Thyroid gland (tissue), 4 donors: ENCODE data around the gene SYT1. TPM values are rescaled to one million over a fixed set of nuclear protein-coding genes. Genes with fewer than 3 reads are reported as not detected.

ENCODE experiments used
- DNase-seq, 2 donors: peaks; one replicate each; pipeline ENCODE4 v3.0.0-alpha.2; 2019
- H3K27ac ChIP-seq, 3 donors: fragments of 200-600 bp; sonication (generic); 1 replicate in 2 of 3; 2 replicates in 1 of 3; pipeline ENCODE4 v1.5.1; 2016 to 2019; ENCODE audit warnings: mild to moderate bottlenecking in 1 of 3, moderate library complexity in 1 of 3
- H3K27me3 ChIP-seq: fragments of 200-600 bp; sonication (generic); one replicate; pipeline ENCODE4 v1.5.1; 2019
- H3K36me3 ChIP-seq, 2 donors: fragments of 200-600 bp; sonication (generic); one replicate each; pipeline ENCODE4 v1.5.1; 2016 to 2019
- H3K4me1 ChIP-seq, 2 donors: fragments of 200-600 bp; sonication (generic); one replicate each; pipeline ENCODE4 v1.5.1; 2017 to 2019
- H3K4me3 ChIP-seq, 3 donors: fragments of 200-600 bp; sonication (generic); replicated peaks in 1 of 3; 1 replicate in 2 of 3; 2 replicates in 1 of 3; pipeline ENCODE4 v1.5.1; 2016; ENCODE audit warnings: mild to moderate bottlenecking in 1 of 3
- H3K9me3 ChIP-seq: fragments of 200-600 bp; sonication (generic); one replicate; pipeline ENCODE4 v1.5.1; 2017
- POLR2A ChIP-seq, 2 donors: fragments of 450-650 bp; IDR thresholded peaks; one replicate each; pipeline ENCODE4 v1.6.1; 2017; ENCODE audit warnings: antibody characterized with exemption in 2 of 2, mild to moderate bottlenecking in 2 of 2, moderate library complexity in 1 of 2
- WGBS, 2 donors: methylation state at CpG; one replicate each; pipeline ENCODE4 v1.1.5; 2017; 5-methylcytosine and 5-hydroxymethylcytosine counted together
- intact Hi-C: fragments of 100-400 bp; cut with DNase I; formaldehyde crosslinking; loops from one replicate; pipeline ENCODE4 v1.15.1; 2023
- total RNA-seq, 4 donors: library from RNA; depleted of rRNA; stranded (reverse); fragments of >200 nt; gene quantifications; one replicate each; pipeline ENCODE4 v1.2.3, GENCODE V29; 2016
- TF ChIP-seq, protein P1 (sequence below), 6 experiments: fragments of 200-600 bp in 3 of 6; fragments of 450-650 bp in 3 of 6; sonication (generic) in 3 of 6; IDR thresholded peaks; one replicate each; pipeline ENCODE4 v1.5.1; 2016 to 2019; ENCODE audit warnings: antibody characterized with exemption in 6 of 6, mild to moderate bottlenecking in 2 of 6, inconsistent platforms in 1 of 6, moderate library complexity in 1 of 6

SYT1 gene
- total RNA-seq, 4 donors from 2014 or later = 0.58 to 2.4 (median 1.2) TPM

DNA sequence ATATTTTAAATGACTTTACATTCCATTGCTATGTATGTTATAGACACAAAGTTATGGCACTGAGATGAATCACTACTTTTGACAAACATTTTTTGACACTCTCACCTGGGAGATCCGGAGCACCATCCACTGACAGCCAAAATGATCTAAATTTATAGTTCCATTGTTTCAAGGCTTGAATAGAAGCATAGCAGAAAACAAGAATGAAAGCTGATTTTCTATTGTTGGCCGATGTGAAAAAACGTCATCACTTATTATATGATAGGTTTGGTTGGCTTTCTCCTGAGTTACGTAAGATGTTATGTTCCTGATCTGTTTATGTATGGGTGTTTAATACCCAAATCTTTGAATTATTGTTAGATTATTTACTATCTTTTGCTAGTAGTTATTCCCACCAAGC, 520.0 kb downstream of the SYT1 start:
- Histone ChIP-seq H3K27ac (no peak overlapping the region), H3K4me1 (no peaks in the 10 kb centered on the region), H3K36me3 (no peaks in the 10 kb centered on the region), H3K27me3 (no peaks in the 10 kb centered on the region), H3K4me3 (no peak overlapping the region), H3K9me3 (no peaks in the 10 kb centered on the region)
- intact Hi-C loops = no loop called here
- 91 to 93% methylated on average over 4 of the region's 4 CpGs for WGBS, 2 donors
- no peak for DNase-seq
- TF ChIP-seq POLR2A (IDR thresholded peaks at IDR 0.05) = no peak
- TF ChIP-seq, protein P1, sequence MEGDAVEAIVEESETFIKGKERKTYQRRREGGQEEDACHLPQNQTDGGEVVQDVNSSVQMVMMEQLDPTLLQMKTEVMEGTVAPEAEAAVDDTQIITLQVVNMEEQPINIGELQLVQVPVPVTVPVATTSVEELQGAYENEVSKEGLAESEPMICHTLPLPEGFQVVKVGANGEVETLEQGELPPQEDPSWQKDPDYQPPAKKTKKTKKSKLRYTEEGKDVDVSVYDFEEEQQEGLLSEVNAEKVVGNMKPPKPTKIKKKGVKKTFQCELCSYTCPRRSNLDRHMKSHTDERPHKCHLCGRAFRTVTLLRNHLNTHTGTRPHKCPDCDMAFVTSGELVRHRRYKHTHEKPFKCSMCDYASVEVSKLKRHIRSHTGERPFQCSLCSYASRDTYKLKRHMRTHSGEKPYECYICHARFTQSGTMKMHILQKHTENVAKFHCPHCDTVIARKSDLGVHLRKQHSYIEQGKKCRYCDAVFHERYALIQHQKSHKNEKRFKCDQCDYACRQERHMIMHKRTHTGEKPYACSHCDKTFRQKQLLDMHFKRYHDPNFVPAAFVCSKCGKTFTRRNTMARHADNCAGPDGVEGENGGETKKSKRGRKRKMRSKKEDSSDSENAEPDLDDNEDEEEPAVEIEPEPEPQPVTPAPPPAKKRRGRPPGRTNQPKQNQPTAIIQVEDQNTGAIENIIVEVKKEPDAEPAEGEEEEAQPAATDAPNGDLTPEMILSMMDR (IDR thresholded peaks at IDR 0.05) = no peak

DNA sequence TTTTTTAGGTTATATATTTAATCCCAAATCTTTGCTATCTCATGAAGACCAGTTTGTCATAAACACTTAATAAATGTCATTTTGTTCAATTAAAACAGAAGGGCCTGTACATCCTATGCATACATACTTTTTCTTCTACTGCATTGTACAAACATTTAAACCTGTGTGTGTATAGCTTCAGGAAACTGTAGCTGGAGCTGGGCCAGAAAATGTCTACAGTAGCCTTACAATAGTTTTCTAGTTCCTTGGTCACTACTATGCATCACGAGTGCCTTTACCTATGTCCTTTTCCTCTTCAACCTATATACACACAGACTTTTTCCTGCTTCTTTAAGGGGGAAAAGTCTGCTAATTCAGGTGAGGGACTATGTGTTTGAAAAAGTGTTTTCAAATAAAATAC, 523.4 kb downstream of the SYT1 start:
- TF ChIP-seq, protein P1 (IDR thresholded peaks at IDR 0.05) = no peak
- no peak for TF ChIP-seq POLR2A (IDR thresholded peaks at IDR 0.05)
- 65 to 70% methylated on average over 1 of the region's 1 CpG for WGBS, 2 donors
- H3K27ac ChIP-seq = no peak overlapping the region
- no peaks in the 10 kb centered on the region for H3K36me3 ChIP-seq
- no peak for DNase-seq
- no peaks in the 10 kb centered on the region for H3K27me3 ChIP-seq
- no peaks in the 10 kb centered on the region for H3K9me3 ChIP-seq
- intact Hi-C loops = no loop called here
- no peak overlapping the region for H3K4me3 ChIP-seq
- H3K4me1 ChIP-seq = no peaks in the 10 kb centered on the region

DNA sequence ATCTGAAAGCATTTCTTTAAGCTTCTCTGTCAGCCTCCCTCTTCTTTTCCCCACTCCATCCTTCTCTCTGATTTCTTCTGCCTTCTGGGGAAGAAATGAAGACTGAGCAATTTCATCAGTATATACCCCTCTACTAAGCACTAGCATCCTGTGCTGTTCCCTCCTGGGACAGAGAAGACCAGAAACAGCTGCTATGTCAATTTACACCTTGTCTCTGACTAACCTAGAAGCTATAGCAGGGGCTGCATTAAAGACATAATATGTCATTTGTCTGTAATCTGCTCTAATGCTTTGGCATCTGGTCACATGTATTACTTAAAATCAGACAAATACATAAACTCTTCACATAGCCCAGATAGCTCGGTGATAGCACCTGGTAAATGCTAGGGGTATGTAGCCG, 529.3 kb downstream of the SYT1 start:
- no peak overlapping the region for H3K4me3 ChIP-seq
- H3K4me1 ChIP-seq = no peaks in the 10 kb centered on the region
- H3K9me3 ChIP-seq = no peaks in the 10 kb centered on the region
- H3K27me3 ChIP-seq = no peaks in the 10 kb centered on the region
- 95 to 97% methylated on average over 2 of the region's 2 CpGs for WGBS, 2 donors
- TF ChIP-seq POLR2A (IDR thresholded peaks at IDR 0.05) = no peak
- TF ChIP-seq, protein P1 (IDR thresholded peaks at IDR 0.05) = no peak
- no peak overlapping the region for H3K27ac ChIP-seq
- intact Hi-C loops = no loop called here
- H3K36me3 ChIP-seq = no peaks in the 10 kb centered on the region
- DNase-seq = no peak

DNA sequence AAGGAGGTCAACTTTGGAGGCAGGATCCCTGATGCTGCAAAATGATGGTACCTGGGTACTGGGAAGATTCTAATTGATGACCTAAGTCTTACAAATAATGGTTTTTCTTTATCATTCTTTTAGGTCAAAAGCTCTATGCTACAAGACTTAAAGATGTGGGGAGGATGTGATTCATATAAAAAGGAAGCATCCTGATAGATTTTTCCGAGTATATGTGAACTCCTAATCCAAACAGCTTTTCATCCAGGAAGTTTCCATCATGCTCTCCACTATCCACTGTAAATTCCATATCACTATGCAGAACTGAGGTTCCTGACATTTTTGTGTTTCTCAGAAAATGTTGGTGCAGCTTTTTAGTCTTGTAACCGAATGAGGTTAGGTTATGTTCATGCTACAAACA, 533.0 kb downstream of the SYT1 start:
- H3K4me3 ChIP-seq = no peak overlapping the region

GRCh38 chr12:79400481-79400880, 535.9 kb downstream of the SYT1 start:
- Histone ChIP-seq H3K36me3 (no peaks in the 10 kb centered on the region), H3K9me3 (no peaks in the 10 kb centered on the region), H3K4me1 (no peaks in the 10 kb centered on the region), H3K4me3 (no peak overlapping the region), H3K27ac (no peak overlapping the region), H3K27me3 (no peaks in the 10 kb centered on the region)
- intact Hi-C loops = loop anchor here (10.0 kb wide), 1 partner anchor 874 kb away; no protein-coding TSS in a partner anchor
- TF ChIP-seq POLR2A (IDR thresholded peaks at IDR 0.05) = no peak
- TF ChIP-seq, protein P1 (IDR thresholded peaks at IDR 0.05) = no peak
- DNase-seq = no peak
- WGBS, 2 donors = 94 to 97% methylated on average over 3 of the region's 3 CpGs

More for the DNA sequence above, 533.0 kb downstream of the SYT1 start:
- H3K4me1 ChIP-seq = no peaks in the 10 kb centered on the region
- WGBS, 2 donors = 80 to 88% methylated on average over 2 of the region's 2 CpGs
- no peaks in the 10 kb centered on the region for H3K9me3 ChIP-seq
- H3K27ac ChIP-seq = no peak overlapping the region
- TF ChIP-seq, protein P1 (IDR thresholded peaks at IDR 0.05) = no peak
- no peak for TF ChIP-seq POLR2A (IDR thresholded peaks at IDR 0.05)
- no peaks in the 10 kb centered on the region for H3K27me3 ChIP-seq
- intact Hi-C loops = no loop called here
- no peaks in the 10 kb centered on the region for H3K36me3 ChIP-seq
- DNase-seq = no peak
